Heart left ventricle (tissue), 16 donors: Measurements from ENCODE around the gene SORL1. TPM values are rescaled to one million over a fixed set of nuclear protein-coding genes. Genes with fewer than 3 reads are reported as not detected.

Source experiments
- ATAC-seq, 4 donors: fragments of 200-7000 bp; cut with Tn5 transposase; one replicate each; pipeline ENCODE4 v1.9.1; 2020 to 2022; ENCODE audit warnings: moderate library complexity in 4 of 4, mild to moderate bottlenecking in 3 of 4, moderate number of reproducible peaks in 1 of 4
- DNase-seq, 5 donors: peaks; one replicate each; pipeline ENCODE4 v3.0.0-alpha.2; 2020
- H3K27ac ChIP-seq, 12 donors: fragments of 200-600 bp; sonication (generic) in 4 of 12; one replicate each; pipeline versions ENCODE4 v1.5.0 to v1.8.0; 2016 to 2022; ENCODE audit warnings: mild to moderate bottlenecking in 2 of 12
- H3K27me3 ChIP-seq, 9 donors: fragments of 200-600 bp; sonication (generic) in 2 of 9; one replicate each; pipeline versions ENCODE4 v1.5.1 to v1.8.0; 2016 to 2022; ENCODE audit warnings: mild to moderate bottlenecking in 3 of 9
- H3K36me3 ChIP-seq, 9 donors: fragments of 200-600 bp; sonication (generic) in 2 of 9; one replicate each; pipeline versions ENCODE4 v1.5.0 to v1.8.0; 2018 to 2022; ENCODE audit warnings: mild to moderate bottlenecking in 2 of 9
- H3K4me1 ChIP-seq, 12 donors: fragments of 200-600 bp; sonication (generic) in 4 of 12; one replicate each; pipeline versions ENCODE4 v1.5.0 to v1.8.0; 2016 to 2022; ENCODE audit warnings: mild to moderate bottlenecking in 3 of 12
- H3K4me3 ChIP-seq, 12 donors: fragments of 200-600 bp; sonication (generic) in 4 of 12; one replicate each; pipeline versions ENCODE4 v1.5.0 to v1.8.0; 2017 to 2022; ENCODE audit warnings: mild to moderate bottlenecking in 9 of 12, moderate library complexity in 4 of 12
- H3K9me3 ChIP-seq, 12 donors: fragments of 200-600 bp; sonication (generic) in 4 of 12; one replicate each; pipeline versions ENCODE4 v1.5.0 to v1.8.0; 2016 to 2022; ENCODE audit warnings: mild to moderate bottlenecking in 1 of 12
- POLR2A ChIP-seq, 2 donors: fragments of 450-650 bp; IDR thresholded peaks; one replicate each; pipeline ENCODE4 v1.6.1; 2017; ENCODE audit warnings: antibody characterized with exemption in 2 of 2, mild to moderate bottlenecking in 2 of 2, moderate library complexity in 2 of 2
- WGBS, 4 donors: extraction: QIAGEN DNeasy Blood & Tissue Kit in 2 of 4; methylation state at CpG; one replicate each; pipeline versions ENCODE4 v1.1.5 to v1.1.7; 2013 to 2018; 5-methylcytosine and 5-hydroxymethylcytosine counted together
- intact Hi-C, 10 donors: fragments of 100-400 bp; cut with DNase I; formaldehyde crosslinking; loops; one replicate each; pipeline versions ENCODE4 v1.11.1 to v1.14.2; 2022
- polyA plus RNA-seq, 2 donors: library from polyadenylated mRNA; stranded (reverse); fragments of 200-250 nt; gene quantifications; one replicate each; pipeline ENCODE4 v1.2.3, GENCODE V29; 2013
- total RNA-seq, 9 donors: library from RNA; depleted of rRNA in 2 of 9; stranded (reverse); fragments of >200 nt in 2 of 9; fragmentation: NEBNext Ultra II Directional in 3 of 9; extraction: Animal tissue kit (Norgen Biotek cat#: 25700) in 3 of 9; gene quantifications; one replicate each; pipeline versions ENCODE4 v1.1.0 to v1.2.4, GENCODE V29; 2016 to 2023
- TF ChIP-seq, protein P1 (sequence below), 12 donors: fragments of 200-600 bp; sonication (generic) in 4 of 12; IDR thresholded peaks; one replicate each; pipeline versions ENCODE4 v1.5.0 to v1.8.0; 2018 to 2022; ENCODE audit warnings: antibody characterized with exemption in 12 of 12, mild to moderate bottlenecking in 5 of 12
- donor health status: ischemic (EF 13 %, LVEDD 7.1; RV severe dilation, severe dysfunction).
- donor health status: healthy with polysubstance abuse.
- donor health status: DM: no; HTN: yes; CAD: no.
- donor health status: DM: no; HTN: no; CAD: no.
- donor health status: ischemic (EF 25% LVEDD 6.9; RV normal size, moderate dysfunction).
- donor health status: ischemic (EF 25% LVEDD 5.7; RV mildly dilated, moderate dysfunction).
- donor health status: healthy.
- donor health status: DM: yes; HTN: yes; CAD: no.
- donor health status: ischemic (EF 35%, LVEDD 5.7; RV mildly dilated, moderate dysfunction).
- donor health status: nonischemic (EF 11% LVEDD 7.7; RV severe dilation, severe dysfunction).
- donor health status: DM: yes; HTN: yes; CAD: no.
- donor health status: PGD.
- donor health status: ischemic (EF 29% LVEDD 5.4; RV normal size, mild dysfunction).
- donor health status: nonischemic (EF 23%, LVEDD 6.1; RV moderate dilation, normal function).

SORL1 gene
- total and polyA plus RNA-seq, 11 donors: 0.72 to 20.5 (median 5.2) TPM

DNA sequence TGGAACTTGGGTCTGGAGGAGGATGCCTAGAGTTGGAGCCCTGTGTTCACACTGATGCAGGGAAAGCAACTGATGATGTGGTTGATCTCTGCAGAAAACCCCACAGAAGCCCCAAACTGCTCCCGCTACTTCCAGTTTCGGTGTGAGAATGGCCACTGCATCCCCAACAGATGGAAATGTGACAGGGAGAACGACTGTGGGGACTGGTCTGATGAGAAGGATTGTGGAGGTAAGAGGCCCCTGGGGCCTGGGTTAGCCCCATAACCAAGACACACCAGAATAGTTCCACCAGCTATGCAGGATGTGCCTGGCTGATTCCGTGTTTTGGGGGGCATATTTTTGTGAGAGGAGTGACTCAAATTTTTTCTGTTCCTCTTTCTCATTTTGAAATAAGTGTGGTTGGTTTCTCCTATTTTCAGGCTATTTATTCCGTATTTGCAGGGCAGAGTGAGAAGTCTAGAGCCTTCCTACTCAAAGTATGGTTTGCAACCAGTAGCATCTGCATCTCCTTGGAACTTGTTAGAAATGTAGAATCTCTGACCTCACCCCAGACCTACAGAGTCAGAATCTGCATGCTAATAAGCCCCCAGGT, 137.9 kb downstream of the SORL1 start:
- Histone ChIP-seq H3K27me3 (no peaks in the 10 kb centered on the region), H3K4me1 (peaks cover 0 to 19% (median 0%) of the 10 kb centered on the region in 12 donors), H3K9me3 (peaks cover 0 to 5% (median 0%) of the 10 kb centered on the region in 12 donors), H3K4me3 (no peak overlapping the region), H3K36me3 (peaks cover 0 to 62% (median 0%) of the 10 kb centered on the region in 9 donors), H3K27ac (peak overlapping the region in 1 of 12 donors; percentile 57)
- intact Hi-C loops: loop anchor here (2.0 to 10.0 kb wide), 9 partner anchors 135 to 1075 kb away; partner anchors contain the start of genes SORL1 (in 4 of the 10), SORL1-AS1 (in 4 of the 10) and GRIK4 (in 1 of the 10)
- no peak for TF ChIP-seq POLR2A (IDR thresholded peaks at IDR 0.05)
- TF ChIP-seq, protein P1, sequence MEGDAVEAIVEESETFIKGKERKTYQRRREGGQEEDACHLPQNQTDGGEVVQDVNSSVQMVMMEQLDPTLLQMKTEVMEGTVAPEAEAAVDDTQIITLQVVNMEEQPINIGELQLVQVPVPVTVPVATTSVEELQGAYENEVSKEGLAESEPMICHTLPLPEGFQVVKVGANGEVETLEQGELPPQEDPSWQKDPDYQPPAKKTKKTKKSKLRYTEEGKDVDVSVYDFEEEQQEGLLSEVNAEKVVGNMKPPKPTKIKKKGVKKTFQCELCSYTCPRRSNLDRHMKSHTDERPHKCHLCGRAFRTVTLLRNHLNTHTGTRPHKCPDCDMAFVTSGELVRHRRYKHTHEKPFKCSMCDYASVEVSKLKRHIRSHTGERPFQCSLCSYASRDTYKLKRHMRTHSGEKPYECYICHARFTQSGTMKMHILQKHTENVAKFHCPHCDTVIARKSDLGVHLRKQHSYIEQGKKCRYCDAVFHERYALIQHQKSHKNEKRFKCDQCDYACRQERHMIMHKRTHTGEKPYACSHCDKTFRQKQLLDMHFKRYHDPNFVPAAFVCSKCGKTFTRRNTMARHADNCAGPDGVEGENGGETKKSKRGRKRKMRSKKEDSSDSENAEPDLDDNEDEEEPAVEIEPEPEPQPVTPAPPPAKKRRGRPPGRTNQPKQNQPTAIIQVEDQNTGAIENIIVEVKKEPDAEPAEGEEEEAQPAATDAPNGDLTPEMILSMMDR (IDR thresholded peaks at IDR 0.05): no peak
- WGBS, 4 donors: 77 to 85% (median 82%) methylated on average over 5 of the region's 5 CpGs
- peak in 1 of 4 donors; percentile 24 for ATAC-seq
- no peak for DNase-seq

DNA sequence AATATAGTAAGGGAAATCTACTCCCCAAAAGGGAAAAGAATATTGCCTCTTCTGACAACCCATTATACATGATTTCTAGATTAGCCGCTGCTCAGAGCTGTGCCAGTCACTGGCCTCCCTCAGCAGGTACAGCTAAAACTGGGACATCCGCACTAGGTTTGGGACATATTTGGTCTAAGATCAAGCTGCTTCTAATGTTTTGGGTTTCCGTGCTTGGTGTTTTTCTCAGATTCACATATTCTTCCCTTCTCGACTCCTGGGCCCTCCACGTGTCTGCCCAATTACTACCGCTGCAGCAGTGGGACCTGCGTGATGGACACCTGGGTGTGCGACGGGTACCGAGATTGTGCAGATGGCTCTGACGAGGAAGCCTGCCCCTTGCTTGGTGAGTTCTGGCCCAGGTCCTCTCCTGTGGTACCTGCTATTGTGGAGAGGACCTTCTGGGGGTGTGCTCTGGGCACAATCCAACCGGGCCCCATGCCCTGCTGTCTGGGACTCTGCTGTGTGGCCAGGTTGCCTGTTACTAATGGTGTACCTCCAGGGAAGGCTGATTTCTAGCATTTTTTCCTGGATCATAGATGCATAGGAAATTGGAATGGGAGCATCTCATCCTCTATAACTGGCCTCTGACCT, 138.8 kb downstream of the SORL1 start:
- no peak overlapping the region for H3K4me3 ChIP-seq
- H3K36me3 ChIP-seq: peaks cover 0 to 67% (median 0%) of the 10 kb centered on the region in 9 donors
- TF ChIP-seq POLR2A (IDR thresholded peaks at IDR 0.05): no peak
- TF ChIP-seq, protein P1 (IDR thresholded peaks at IDR 0.05): no peak
- WGBS, 4 donors: 86 to 92% (median 90%) methylated on average over 12 of the region's 12 CpGs
- intact Hi-C loops: loop anchor here (1.0 to 10.0 kb wide), 11 partner anchors 136 to 1076 kb away; partner anchors contain the start of genes SORL1 (in 4 of the 10), SORL1-AS1 (in 4 of the 10) and GRIK4 (in 1 of the 10)
- peak overlapping the region in 1 of 12 donors; percentile 57 for H3K27ac ChIP-seq
- H3K27me3 ChIP-seq: no peaks in the 10 kb centered on the region
- no peak for DNase-seq
- peak in 1 of 4 donors; percentile 12 for ATAC-seq
- H3K9me3 ChIP-seq: peaks cover 0 to 5% (median 0%) of the 10 kb centered on the region in 12 donors
- peaks cover 0 to 19% (median 0%) of the 10 kb centered on the region in 12 donors for H3K4me1 ChIP-seq

DNA sequence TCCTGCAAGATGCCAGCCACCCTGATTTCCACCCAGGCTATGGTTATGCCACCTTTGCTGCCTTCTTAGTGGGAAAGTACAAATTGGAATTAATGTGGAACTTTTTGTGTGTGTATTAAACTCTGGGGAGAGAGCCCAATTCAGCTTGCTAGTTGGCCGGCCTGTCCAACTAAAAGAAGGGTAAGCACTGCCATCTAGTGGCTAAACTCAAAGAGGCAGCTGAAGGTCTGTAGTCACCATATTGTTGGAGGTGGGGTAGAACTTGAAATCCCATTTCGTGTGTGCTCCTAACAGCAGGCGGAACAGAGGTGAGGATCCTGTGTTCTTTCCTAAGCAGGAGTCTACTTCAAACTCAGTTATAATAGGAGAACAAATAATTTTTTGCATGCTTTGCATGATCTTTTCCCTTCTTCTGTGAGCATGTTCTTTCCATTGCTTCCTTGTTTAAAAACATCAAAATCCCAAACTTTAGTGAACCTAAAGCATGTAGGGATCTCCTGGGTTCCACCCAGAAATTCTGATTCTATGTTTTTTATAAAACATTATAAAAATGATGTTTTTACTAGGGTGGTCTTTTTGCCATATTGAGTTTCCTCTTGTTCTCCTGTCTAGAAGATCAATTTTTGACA, 139.4 kb downstream of the SORL1 start:
- peaks cover 0 to 69% (median 0%) of the 10 kb centered on the region in 9 donors for H3K36me3 ChIP-seq

More for the DNA sequence above, 139.4 kb downstream of the SORL1 start:
- intact Hi-C loops: loop anchor here (1.0 to 10.0 kb wide), 12 partner anchors 137 to 1077 kb away; partner anchors contain the start of genes SORL1 (in 4 of the 10), SORL1-AS1 (in 4 of the 10) and GRIK4 (in 1 of the 10)
- H3K9me3 ChIP-seq: peaks cover 0 to 5% (median 0%) of the 10 kb centered on the region in 12 donors
- H3K27ac ChIP-seq: no peak overlapping the region
- peaks cover 0 to 19% (median 0%) of the 10 kb centered on the region in 12 donors for H3K4me1 ChIP-seq
- WGBS, 4 donors: 15 to 27% (median 22%) methylated on average over 3 of the region's 3 CpGs
- H3K27me3 ChIP-seq: no peaks in the 10 kb centered on the region
- ATAC-seq: peak; percentile 45 to 82 (median 78)
- H3K4me3 ChIP-seq: no peak overlapping the region
- TF ChIP-seq, protein P1 (IDR thresholded peaks at IDR 0.05): peak; percentile 78 to 92 (median 87)
- no peak for TF ChIP-seq POLR2A (IDR thresholded peaks at IDR 0.05)
- DNase-seq: peak in 4 of 5 donors; percentile 43 to 67 (median 57)
